VCaP (cell line): ENCODE measurements around the gene MEN1.

ENCODE experiments used
- H3K27ac ChIP-seq: fragments of 450-650 bp; 2 replicates; pipeline ENCODE4 v1.5.1; 2017
- TF ChIP-seq, protein P1 (sequence below): fragments of 450-650 bp; conservative IDR thresholded peaks from 2 replicates; pipeline ENCODE4 v1.5.1; 2017; ENCODE audit warnings: mild to moderate bottlenecking, moderate library complexity

MEN1 gene

DNA sequence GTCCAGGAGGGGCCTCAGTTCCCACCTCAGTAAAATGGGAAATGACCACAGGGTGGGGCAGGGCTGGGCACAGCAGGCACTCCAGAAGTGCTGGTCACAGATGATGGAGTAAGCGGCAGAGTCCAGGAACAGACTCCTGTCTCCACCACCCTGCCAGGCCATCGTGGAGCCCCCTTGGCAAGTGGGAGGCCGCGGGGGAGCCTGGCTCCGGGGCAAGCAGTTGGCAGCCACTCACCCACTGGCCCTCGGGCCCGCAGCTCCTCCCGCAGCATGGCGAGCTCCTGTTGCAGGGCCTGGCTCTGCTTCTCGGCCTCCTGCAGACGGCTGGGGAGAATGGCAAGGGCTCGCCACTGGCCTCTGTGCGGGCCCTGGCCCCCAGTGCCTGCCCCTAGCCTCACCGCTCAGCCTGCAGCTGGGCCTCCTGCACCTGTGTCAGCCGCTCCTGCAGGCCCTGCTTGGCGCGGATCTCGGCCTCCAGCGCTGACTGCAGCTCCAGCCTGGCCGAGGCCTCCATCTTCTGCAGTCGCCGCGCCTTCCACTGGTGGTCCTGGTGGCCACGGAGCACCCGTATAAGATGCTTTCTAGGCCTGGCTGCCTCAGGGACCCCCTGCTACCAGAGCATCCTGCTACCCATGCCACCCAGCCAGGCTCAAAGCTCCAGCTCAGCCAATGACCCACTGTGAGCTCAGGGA lies 23.8 kb upstream of the MEN1 start:
- TF ChIP-seq, protein P1, sequence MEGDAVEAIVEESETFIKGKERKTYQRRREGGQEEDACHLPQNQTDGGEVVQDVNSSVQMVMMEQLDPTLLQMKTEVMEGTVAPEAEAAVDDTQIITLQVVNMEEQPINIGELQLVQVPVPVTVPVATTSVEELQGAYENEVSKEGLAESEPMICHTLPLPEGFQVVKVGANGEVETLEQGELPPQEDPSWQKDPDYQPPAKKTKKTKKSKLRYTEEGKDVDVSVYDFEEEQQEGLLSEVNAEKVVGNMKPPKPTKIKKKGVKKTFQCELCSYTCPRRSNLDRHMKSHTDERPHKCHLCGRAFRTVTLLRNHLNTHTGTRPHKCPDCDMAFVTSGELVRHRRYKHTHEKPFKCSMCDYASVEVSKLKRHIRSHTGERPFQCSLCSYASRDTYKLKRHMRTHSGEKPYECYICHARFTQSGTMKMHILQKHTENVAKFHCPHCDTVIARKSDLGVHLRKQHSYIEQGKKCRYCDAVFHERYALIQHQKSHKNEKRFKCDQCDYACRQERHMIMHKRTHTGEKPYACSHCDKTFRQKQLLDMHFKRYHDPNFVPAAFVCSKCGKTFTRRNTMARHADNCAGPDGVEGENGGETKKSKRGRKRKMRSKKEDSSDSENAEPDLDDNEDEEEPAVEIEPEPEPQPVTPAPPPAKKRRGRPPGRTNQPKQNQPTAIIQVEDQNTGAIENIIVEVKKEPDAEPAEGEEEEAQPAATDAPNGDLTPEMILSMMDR: no peak
- no peak overlapping the region for H3K27ac ChIP-seq

DNA sequence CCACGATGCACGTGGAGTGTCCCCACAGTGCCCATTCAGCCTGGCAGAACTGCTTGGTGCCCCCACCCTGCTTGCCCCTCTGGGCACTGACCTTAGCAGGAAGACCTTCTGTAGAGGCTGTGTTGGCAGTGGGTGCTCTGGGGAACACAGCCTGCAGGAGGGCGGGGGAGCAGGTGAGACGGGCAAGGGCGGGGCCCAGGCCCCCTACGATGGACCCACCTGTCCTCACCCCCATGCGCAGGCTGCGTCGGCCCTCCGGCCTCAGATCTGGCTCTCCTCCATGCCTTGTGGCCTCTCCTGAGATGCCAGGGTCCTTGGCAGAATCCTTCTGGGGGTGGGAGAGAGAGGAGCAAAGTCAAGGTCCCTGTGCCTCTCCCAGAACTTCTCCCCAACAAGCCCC lies 23.2 kb upstream of the MEN1 start:
- H3K27ac ChIP-seq: no peak overlapping the region
- TF ChIP-seq, protein P1: no peak

DNA sequence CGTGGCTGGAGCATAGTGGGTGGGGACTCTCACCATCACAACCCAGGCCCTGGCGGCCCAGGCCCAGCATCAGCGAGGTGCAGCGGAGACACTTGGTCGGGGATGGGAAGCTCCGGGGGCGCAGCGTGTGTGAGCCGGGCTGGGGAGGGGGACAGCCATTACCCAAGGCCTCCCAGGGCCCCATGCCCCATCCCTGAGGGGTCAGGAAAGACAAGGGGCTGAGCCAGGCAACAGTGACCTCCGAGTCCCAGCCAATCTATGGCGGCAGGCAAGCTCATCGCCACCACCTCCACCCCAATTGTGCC lies 22.8 kb upstream of the MEN1 start:
- no peak overlapping the region for H3K27ac ChIP-seq
- TF ChIP-seq, protein P1: no peak

DNA sequence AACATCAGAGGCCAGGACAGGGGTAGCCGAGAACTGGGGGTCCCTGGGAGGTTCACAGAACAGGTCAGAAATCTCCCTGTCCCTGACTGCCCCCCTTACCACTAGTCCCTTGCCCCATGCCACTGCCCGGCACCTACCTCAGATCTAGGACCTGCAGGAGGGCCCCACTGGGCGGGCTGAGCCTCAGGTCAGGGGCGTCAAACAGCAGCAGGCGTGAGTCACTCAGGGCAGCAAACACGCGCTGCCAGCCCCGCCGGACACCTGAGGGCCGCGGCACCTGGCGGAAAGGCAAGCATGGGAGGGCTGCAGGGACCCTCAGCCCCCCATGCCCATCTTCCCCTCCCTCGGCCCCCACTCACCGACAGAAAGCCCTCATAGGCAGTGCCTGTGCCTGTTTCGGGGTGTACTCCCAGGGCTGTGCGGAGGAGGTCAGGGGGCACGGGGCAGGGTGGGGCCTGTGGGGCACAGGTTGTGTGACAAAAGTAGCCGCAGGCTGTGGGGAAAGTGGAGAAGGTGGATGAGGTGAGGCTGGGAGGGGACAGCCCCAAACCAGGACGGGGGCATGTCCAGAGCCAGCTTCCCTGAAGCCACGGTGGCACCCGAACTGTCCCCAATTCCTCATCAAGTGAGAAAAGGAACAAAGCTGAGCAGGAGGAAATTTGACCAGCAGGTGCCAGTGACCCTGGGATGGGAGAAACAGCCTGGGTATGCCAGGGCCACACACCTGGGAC lies 22.3 kb upstream of the MEN1 start:
- TF ChIP-seq, protein P1: no peak
- no peak overlapping the region for H3K27ac ChIP-seq

DNA sequence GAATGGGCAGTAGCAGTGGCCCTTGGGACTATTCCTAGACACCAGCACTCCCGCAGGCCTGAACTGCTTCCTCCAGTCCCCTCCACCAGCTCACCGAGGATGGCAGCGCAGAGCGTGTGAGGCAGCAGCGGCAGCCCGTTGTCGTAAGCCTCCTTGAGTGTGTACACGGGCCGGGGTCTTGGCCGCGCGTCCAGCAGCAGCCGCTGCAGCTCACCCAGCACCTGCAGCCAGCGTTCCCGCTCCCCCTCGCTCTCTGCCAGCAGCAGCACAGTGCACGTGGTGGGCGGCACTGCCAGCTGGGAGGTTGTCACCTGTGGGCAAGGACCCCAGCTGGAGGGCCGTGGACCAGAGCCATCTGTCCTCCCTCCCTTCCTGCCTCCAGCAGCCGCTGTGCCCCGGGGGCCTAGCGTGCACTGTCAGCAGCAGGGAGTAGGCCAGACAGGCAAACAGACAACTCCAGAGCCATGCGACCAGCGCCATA lies 21.1 kb upstream of the MEN1 start:
- no peak overlapping the region for H3K27ac ChIP-seq
- TF ChIP-seq, protein P1: no peak

DNA sequence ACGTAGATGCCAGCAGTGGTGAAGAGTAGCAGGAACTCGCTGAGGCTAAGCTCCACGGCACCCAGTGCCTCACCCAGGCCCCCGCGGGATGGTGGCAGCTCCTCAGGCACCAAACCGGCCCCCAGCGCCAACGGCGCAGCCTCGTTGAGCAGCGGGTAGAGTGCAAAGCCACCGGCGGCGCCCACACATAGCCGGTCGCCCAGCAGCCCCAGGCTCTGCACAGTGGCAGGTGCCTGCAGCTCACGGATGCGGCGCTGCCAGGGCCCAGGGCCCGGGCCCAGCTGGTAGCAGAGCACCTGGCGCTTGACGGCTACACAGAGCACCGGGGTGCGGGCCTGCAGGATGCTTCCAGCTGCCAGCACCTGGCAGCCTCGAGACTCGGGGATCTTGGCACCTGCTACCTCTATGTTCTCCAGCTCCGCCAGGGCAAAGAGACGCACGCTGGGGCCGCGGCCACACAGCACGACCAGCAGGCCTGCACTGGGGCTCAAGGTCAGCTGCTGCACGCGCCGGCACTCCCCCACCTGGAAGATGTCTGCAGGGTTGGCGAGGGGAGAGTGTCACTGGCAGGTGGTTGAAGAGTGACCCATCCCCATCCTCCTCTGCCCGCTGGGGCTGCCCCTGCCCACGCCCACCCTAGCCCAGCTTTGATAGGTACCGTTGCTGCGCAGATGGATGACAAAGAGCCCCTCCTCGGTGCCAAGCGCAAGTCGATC lies 19.3 kb upstream of the MEN1 start:
- TF ChIP-seq, protein P1: no peak
- H3K27ac ChIP-seq: no peak overlapping the region

DNA sequence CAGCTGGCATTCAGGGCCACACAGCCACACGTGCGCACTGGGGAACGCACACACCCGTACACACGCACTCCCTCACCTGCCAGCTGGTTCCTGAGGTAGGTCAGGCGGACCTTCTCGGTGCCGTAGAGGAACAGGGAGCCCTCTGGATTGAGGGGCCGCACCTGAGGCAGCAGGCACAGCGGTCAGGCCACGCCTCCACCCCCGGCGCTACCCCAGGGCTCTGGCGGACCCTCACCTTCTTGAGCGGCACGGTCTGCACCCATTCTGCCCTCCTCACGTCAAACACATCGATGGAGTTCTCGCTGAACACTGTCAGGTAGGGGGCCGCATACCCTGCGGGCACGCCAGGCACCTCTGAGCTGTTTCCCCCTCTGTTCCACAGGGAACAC lies 17.1 kb upstream of the MEN1 start:
- TF ChIP-seq, protein P1: no peak

More for the DNA sequence above, 17.1 kb upstream of the MEN1 start:
- H3K27ac ChIP-seq: no peak overlapping the region
